ENCODE measurements around the gene EPB41L3. TPM values are rescaled to one million over a fixed set of nuclear protein-coding genes. Genes with fewer than 3 reads are reported as not detected.

Gene EPB41L3
- total and polyA plus RNA-seq, 5 experiments from 2014 or later, result 0.15 to 1.5 (median 0.35) TPM

DNA sequence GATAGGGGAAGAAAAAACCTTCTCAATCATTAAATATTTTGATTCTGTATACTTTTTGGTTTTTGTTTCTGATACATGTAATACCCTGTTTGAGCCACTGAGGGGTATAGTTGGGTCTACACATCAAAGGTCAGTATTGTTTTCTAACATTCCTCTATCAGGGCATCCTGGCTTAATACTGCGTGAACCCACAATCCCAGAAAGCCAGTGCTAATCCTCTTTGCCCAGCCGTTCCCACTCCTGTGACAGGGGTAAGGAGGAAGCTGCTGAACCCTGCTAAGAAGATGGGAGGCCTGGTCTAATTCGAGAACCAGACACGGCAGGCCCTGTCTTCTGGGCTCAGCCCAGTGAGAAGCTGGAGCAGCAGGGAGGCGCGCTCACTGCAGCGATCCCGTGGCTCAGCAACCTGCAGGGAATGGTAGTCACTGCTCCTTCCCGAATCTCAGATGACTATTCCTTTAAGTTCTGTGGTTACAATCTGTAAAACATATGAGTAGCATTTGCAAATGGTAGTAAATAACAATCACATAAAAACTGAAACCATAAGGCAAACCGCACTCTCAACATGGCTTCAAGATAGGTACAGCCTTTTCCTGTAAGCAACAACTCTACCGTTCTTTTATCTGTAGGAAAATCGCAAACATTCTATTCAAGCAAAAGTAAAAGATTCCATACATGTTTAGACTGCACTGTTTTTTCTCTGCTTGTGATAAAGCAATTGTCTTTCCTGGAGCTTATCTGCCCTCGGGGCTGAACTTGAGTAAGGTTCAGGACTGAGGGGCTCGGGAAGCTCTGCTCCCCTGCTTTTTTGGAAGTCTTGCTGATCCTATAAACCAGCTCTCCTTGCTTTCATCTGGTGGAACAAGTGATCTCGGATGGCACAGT lies 87.0 kb downstream of the EPB41L3 start:
- ATAC-seq (peak; percentile 80 to 82), DNase-seq (peak in 3 of 10 donors; percentile 18 to 43 (median 26))
- H3K27ac Mint-ChIP-seq, result peak overlapping the region in 9 of 10 donors; percentile 18 to 94 (median 86)
- H3K36me3 Mint-ChIP-seq, result no peaks in the 10 kb centered on the region
- H3K9me3 Mint-ChIP-seq, result no peaks in the 10 kb centered on the region
- POLR2A ChIA-PET, result interaction anchor here (0.7 to 2.1 kb wide), 2 partner anchors 162 to 219 kb away, joined by 3 to 14 read pairs; partner anchors contain the start of gene ZBTB14
- H3K27me3 Mint-ChIP-seq, result peaks cover 0 to 19% (median 0%) of the 10 kb centered on the region in 5 donors
- H3K4me3 Mint-ChIP-seq, result peak overlapping the region in 9 of 10 donors; percentile 39 to 82 (median 66)
- H3K4me1 Mint-ChIP-seq, result peaks cover 0 to 20% (median 8%) of the 10 kb centered on the region in 4 donors

DNA sequence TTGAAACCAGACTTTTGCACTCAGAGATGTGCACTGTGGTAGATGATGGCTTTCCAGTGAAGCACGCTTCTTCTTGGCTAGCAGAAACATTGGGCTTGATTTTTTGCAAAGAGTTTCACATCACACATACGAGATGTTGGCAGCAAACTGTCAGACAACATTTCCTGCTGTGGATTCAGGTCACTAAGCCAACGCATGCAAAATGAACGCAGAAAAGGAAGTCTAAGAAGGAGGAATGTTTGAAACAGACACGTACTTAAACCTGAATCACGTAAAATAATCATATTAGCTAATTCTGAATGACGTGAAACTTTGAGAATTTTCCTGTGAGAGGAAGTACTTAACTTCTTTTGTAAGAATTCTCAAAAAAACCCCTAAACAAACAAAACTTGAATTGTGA lies 88.1 kb downstream of the EPB41L3 start:
- Mint-ChIP-seq H3K9me3 (no peaks in the 10 kb centered on the region), H3K36me3 (no peaks in the 10 kb centered on the region), H3K4me1 (peaks cover 0 to 20% (median 8%) of the 10 kb centered on the region in 4 donors), H3K27me3 (peaks cover 0 to 17% (median 0%) of the 10 kb centered on the region in 5 donors), H3K4me3 (peak overlapping the region in 5 of 10 donors; percentile 6 to 63 (median 44)), H3K27ac (peak overlapping the region in 6 of 10 donors; percentile 23 to 94 (median 84))
- POLR2A ChIA-PET, result no interaction called here
- ATAC-seq (peak in 1 of 2 donors; percentile 40), DNase-seq (peak in 3 of 10 donors; percentile 1 to 27 (median 13))

DNA sequence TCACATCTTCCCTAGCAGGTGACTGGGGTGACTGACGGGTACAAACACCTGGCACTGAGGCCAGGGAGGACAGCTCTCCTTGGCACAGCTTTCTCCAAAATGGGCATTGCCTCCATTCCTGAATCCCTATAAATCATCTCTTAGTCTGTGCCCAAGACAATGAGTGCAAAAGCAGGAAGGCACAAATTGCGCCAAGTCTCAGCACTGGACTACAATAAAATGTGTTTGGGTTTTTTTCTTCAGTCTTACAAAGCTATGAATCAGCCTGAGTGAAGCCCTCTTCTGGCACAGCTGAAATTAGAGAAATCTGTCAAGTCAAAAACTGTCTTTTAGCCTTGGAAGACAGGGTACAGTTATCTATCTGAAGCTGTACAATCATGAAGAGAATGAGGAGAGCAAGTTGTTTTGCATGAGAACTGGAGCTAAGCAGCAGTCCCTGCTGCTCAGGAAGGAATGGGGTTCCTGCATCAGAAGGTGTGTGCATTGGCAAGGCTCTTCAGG lies 90.8 kb downstream of the EPB41L3 start:
- peaks cover 0 to 19% (median 8%) of the 10 kb centered on the region in 4 donors for H3K4me1 Mint-ChIP-seq
- H3K27ac Mint-ChIP-seq, result no peak overlapping the region
- H3K27me3 Mint-ChIP-seq, result peaks cover 0 to 9% (median 3%) of the 10 kb centered on the region in 5 donors
- POLR2A ChIA-PET, result no interaction called here
- H3K36me3 Mint-ChIP-seq, result no peaks in the 10 kb centered on the region
- ATAC-seq, result no peak
- H3K4me3 Mint-ChIP-seq, result no peak overlapping the region
- no peak for DNase-seq
- H3K9me3 Mint-ChIP-seq, result no peaks in the 10 kb centered on the region

DNA sequence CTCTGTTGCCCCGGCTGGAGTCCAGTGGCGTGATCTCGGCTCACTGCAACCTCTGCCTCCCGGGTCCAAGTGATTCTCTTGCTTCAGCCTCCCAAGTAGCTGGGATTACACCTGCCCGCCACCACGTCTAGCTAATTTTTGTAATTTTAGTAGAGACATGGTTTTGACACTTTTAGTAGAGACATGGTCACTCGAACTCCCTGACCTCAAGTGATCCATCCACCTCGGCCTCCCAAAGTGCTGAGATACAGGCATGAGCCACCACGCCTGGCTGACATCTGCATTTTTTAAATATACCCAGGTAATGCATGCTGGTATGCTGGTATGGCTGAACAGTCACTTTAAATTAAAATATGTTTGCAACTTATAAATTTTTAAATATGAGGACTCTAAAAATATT lies 91.9 kb downstream of the EPB41L3 start:
- Mint-ChIP-seq H3K4me1 (peaks cover 0 to 8% (median 4%) of the 10 kb centered on the region in 4 donors), H3K4me3 (no peak overlapping the region), H3K27ac (no peak overlapping the region), H3K36me3 (no peaks in the 10 kb centered on the region), H3K27me3 (peaks cover 0 to 9% (median 3%) of the 10 kb centered on the region in 5 donors), H3K9me3 (no peaks in the 10 kb centered on the region)
- no peak for DNase-seq
- POLR2A ChIA-PET, result no interaction called here
- ATAC-seq, result no peak

DNA sequence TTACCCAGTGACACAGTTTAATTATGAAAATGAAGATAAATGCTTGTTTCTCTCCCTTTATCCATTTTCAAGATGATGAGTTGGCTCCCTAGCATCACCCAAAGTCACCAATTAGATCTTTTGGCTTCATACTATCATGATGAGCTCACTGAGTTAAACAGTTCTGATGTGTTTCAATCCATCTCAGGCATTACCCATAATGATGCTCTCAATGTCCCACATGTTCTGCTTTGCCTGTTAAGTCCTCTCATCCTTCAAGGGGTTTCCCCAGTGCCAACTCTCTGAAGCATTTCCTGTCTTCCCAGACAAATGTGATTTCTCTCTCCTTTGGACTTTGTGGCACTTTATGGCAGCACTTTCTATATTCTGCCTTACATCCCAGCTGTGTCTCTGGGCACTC lies 92.6 kb downstream of the EPB41L3 start:
- H3K4me1 Mint-ChIP-seq, result peaks cover 0 to 7% (median 4%) of the 10 kb centered on the region in 4 donors
- ATAC-seq, result no peak
- no peak for DNase-seq
- no peaks in the 10 kb centered on the region for H3K36me3 Mint-ChIP-seq
- H3K4me3 Mint-ChIP-seq, result no peak overlapping the region
- H3K9me3 Mint-ChIP-seq, result no peaks in the 10 kb centered on the region
- peaks cover 0 to 9% (median 3%) of the 10 kb centered on the region in 5 donors for H3K27me3 Mint-ChIP-seq
- H3K27ac Mint-ChIP-seq, result no peak overlapping the region
- POLR2A ChIA-PET, result no interaction called here

DNA sequence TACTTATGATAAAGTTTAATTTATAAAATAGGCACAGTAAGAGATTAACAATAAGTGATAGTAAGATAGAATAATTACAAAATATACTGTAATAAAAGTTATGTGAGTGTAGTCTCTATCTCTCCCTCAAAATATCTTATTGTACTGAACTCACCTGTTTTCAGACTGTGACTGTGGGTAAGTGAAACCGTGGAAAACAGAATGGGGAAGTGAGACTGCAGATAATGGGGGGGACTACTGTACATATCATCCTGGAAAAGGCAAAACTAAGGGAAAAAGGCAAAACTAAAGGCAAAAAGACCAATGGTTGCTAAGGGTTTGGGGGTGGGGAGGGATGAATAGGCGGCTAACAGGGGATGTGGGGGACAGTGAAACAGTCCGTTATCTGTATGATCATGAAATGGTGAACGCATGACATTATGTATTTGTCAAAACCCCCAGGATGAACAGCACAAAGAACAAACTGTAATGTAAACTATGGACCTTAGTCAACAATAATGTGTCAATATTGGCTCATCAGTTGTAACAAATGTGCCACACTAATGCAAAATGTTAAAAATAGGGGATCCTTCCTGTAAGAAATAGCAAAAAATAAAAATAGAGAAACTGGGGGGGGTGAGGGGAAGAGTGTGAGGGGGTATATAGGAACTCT lies 93.8 kb downstream of the EPB41L3 start:
- ATAC-seq (no peak), DNase-seq (no peak)
- POLR2A ChIA-PET, result no interaction called here
- H3K27ac Mint-ChIP-seq, result peak overlapping the region in 1 of 10 donors; percentile 1
- peaks cover 0 to 5% (median 0%) of the 10 kb centered on the region in 4 donors for H3K4me1 Mint-ChIP-seq
- H3K9me3 Mint-ChIP-seq, result no peaks in the 10 kb centered on the region
- no peaks in the 10 kb centered on the region for H3K36me3 Mint-ChIP-seq
- H3K4me3 Mint-ChIP-seq, result no peak overlapping the region
- H3K27me3 Mint-ChIP-seq, result peaks cover 0 to 9% (median 3%) of the 10 kb centered on the region in 5 donors

DNA sequence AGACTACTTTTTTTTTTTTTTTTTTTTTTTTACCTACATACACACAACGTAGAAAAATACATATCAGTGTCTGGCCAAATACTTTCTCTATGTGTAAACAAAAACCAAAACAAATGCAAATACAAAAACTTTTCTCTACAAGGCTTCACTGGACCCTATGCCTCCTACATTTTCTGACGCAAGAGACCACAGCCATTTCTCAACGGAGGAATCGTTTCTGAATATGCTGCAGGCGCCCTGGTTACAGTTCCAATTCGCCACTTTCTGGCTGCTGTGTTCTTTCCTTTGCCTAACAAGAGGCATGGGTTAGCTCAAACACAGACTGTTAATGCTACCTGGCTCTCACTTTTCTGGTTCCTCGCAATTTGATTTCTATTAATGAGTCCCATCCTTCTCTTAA lies 96.4 kb downstream of the EPB41L3 start:
- peaks cover 0 to 14% (median 0%) of the 10 kb centered on the region in 4 donors for H3K4me1 Mint-ChIP-seq
- no peaks in the 10 kb centered on the region for H3K9me3 Mint-ChIP-seq
- peak overlapping the region in 1 of 10 donors; percentile 4 for H3K27ac Mint-ChIP-seq
- no peak overlapping the region for H3K4me3 Mint-ChIP-seq
- H3K27me3 Mint-ChIP-seq, result peaks cover 0 to 9% (median 3%) of the 10 kb centered on the region in 5 donors
- POLR2A ChIA-PET, result no interaction called here
- H3K36me3 Mint-ChIP-seq, result no peaks in the 10 kb centered on the region
- DNase-seq (no peak), ATAC-seq (no peak)

DNA sequence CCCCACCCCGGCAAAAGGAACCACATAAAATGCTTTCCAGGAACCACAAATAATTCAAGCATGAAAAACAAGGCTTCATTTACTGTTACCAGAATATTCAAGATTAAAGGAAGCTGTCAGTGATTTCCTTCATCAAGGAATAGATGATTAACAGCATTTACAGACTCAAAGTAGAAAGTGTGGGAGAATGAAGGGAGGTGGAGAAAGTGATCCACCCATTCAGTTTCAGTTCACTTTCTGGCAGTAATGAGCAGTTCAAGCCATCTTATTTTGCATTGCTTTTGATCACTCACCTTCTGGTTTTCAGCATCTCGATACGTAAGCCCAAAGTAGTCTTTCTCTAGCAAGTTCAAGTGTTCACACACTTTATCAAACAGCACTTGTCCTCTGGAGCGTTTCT lies 99.0 kb downstream of the EPB41L3 start:
- POLR2A ChIA-PET, result no interaction called here
- peaks cover 0 to 13% (median 0%) of the 10 kb centered on the region in 4 donors for H3K4me1 Mint-ChIP-seq
- H3K4me3 Mint-ChIP-seq, result no peak overlapping the region
- peaks cover 0 to 3% (median 2%) of the 10 kb centered on the region in 5 donors for H3K27me3 Mint-ChIP-seq
- DNase-seq (no peak), ATAC-seq (no peak)
- H3K36me3 Mint-ChIP-seq, result no peaks in the 10 kb centered on the region
- H3K27ac Mint-ChIP-seq, result no peak overlapping the region
- no peaks in the 10 kb centered on the region for H3K9me3 Mint-ChIP-seq

DNA sequence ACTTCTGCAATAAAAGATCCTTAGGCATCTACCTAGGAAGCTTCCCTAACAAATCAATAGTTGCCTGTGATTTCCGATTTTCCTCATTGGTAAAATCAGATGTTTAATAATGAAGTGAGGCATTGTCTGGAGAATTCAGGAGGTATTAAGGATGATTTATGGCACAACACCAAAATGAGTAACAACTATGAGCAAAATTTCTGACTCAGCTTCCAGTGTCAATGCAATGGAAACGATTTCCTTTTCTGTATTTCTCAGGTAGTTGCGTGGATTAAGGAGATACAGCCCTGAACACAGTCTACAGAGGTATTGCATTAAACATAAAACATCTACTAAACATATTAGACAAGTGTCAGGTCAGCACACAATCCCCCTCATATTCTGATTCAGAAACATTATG lies 99.5 kb downstream of the EPB41L3 start:
- no peak overlapping the region for H3K4me3 Mint-ChIP-seq
- no peaks in the 10 kb centered on the region for H3K9me3 Mint-ChIP-seq
- no peak for DNase-seq
- no peaks in the 10 kb centered on the region for H3K36me3 Mint-ChIP-seq
- H3K27me3 Mint-ChIP-seq, result peaks cover 0 to 3% (median 2%) of the 10 kb centered on the region in 5 donors
- H3K4me1 Mint-ChIP-seq, result peaks cover 0 to 12% (median 0%) of the 10 kb centered on the region in 4 donors
- no peak for ATAC-seq
- POLR2A ChIA-PET, result no interaction called here
- no peak overlapping the region for H3K27ac Mint-ChIP-seq

DNA sequence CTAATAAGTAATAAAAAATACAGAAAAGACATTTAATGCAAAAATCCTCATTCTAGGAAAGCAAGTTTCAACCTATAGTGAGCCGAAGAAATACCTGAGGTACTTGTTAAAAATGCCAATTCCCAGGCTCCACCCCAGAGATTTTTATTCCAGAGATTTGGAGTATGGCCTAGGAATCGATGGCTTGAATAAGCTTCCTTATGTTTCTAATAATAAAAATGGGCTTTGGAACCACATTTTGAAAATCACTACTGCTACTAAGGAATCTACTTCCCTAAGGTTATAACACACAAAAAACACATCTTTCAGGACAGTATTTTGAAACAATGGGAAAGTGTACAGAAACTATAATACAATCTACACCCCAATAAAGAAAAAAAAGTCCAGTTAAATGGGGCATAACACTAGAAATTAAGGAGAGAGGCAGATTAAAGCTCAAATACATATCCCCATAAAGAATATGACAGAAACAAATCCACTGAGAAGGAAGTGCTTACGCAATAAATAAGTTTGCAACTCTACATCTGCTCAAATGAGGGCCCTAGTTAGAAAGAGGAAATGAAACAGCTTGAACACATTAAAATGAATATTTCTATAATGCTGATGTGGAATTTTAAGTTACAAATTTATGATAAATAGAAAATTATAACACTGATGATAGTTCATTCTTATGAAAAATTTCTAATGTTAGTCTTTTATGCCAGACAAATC lies 103.7 kb downstream of the EPB41L3 start:
- Mint-ChIP-seq H3K4me3 (no peak overlapping the region), H3K27ac (no peak overlapping the region), H3K36me3 (no peaks in the 10 kb centered on the region), H3K27me3 (peaks cover 0 to 2% (median 0%) of the 10 kb centered on the region in 5 donors), H3K4me1 (peaks cover 0 to 10% (median 0%) of the 10 kb centered on the region in 4 donors), H3K9me3 (no peaks in the 10 kb centered on the region)
- ATAC-seq (no peak), DNase-seq (no peak)
- POLR2A ChIA-PET, result no interaction called here

DNA sequence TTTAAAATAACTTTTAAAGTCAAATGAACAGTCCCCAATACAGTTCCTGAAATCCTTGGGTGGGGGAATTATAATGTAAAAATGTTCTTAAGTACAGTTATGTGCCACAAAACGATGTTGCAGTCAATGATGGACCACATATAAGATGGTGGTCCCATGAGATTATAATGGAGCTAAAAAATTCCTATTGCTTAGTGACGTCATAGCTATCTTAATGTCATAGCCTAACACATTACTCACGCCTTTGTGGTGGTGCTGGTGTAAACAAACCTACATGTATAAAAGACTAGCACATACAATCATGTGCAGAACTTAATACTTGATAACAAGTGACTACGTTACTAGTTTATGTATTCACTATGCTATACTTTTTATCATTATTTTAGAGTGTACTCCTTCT lies 109.4 kb downstream of the EPB41L3 start:
- no peaks in the 10 kb centered on the region for H3K4me1 Mint-ChIP-seq
- POLR2A ChIA-PET, result no interaction called here

DNA sequence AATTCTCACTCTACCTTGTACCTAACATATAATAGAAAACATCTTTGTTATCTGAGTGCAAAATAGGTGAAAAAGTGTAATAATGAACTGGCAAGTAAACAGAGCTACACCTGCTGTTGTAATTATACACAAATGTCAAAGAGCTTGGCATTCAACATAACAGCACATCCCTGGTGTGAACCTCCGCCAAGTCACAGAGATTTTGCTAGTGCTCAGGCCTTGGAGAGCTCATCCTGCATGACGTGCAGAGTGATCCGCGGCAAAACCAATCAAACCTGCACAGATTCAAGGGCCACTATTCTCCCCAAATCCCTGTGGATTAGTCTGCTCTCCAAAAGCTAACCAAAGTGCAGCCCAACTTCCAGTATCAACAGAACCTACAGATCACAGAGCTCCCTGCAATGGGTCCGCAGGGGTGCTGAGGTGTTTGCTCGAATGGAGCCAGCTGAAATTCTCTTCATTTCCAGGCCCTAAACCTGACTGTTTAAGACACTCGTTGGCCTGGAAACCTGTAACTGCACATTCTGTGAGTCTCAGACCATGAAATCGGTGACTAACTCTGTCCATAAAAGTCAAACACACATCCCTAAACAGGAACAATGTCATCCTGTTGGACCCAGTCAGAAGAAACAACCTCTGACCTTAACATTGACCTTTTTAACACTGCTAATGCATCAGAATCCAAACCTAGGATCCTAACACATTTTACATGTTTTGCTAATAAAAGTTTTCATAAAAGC lies 111.8 kb downstream of the EPB41L3 start:
- ATAC-seq, result no peak
- Mint-ChIP-seq H3K4me3 (no peak overlapping the region), H3K4me1 (no peaks in the 10 kb centered on the region), H3K9me3 (no peaks in the 10 kb centered on the region), H3K36me3 (no peaks in the 10 kb centered on the region), H3K27me3 (peaks cover 0 to 5% (median 5%) of the 10 kb centered on the region in 5 donors), H3K27ac (no peak overlapping the region)
- POLR2A ChIA-PET, result no interaction called here
- DNase-seq, result no peak

More for the DNA sequence above, 109.4 kb downstream of the EPB41L3 start:
- no peaks in the 10 kb centered on the region for H3K9me3 Mint-ChIP-seq
- H3K36me3 Mint-ChIP-seq, result no peaks in the 10 kb centered on the region
- no peak overlapping the region for H3K4me3 Mint-ChIP-seq
- H3K27me3 Mint-ChIP-seq, result peaks cover 0 to 3% (median 0%) of the 10 kb centered on the region in 5 donors
- H3K27ac Mint-ChIP-seq, result no peak overlapping the region
- DNase-seq (no peak), ATAC-seq (no peak)

Data from naive thymus-derived CD8-positive, alpha-beta T cell (primary cell).